Breast epithelium (tissue), 3 donors: ENCODE results near the gene CPTP.

Experiments
- CTCF ChIP-seq, 3 donors: fragments of 450-650 bp; IDR thresholded peaks; one replicate each; pipeline ENCODE4 v1.5.1; 2016 to 2017; ENCODE audit warnings: antibody characterized with exemption in 3 of 3, mild to moderate bottlenecking in 3 of 3, moderate library complexity in 3 of 3
- POLR2AphosphoS5 ChIP-seq, 3 donors: sonication (generic); formaldehyde crosslinking; IDR thresholded peaks; one replicate each; pipeline ENCODE4 v1.6.1; 2017; ENCODE audit warnings: antibody characterized with exemption in 3 of 3

GRCh38 chr1:1338278-1338677 is 13.7 kb downstream of the CPTP start:
- TF ChIP-seq CTCF (IDR thresholded peaks at IDR 0.05) (no peak), POLR2AphosphoS5 (IDR thresholded peaks at IDR 0.05) (no peak)
